ENCODE data around the gene CYB561D2. TPM values are rescaled to one million over a fixed set of nuclear protein-coding genes. Genes with fewer than 3 reads are reported as not detected.

The CYB561D2 gene
- total RNA-seq, 4 donors from 2014 or later, result 3.6 to 23.8 (median 11.3) TPM

- no peaks in the 10 kb centered on the region for H3K36me3 ChIP-seq
- peaks cover 0 to 32% of the 10 kb centered on the region in 2 donors for H3K4me1 ChIP-seq
- DNase-seq, result peak; percentile 88 to 90
- no peaks in the 10 kb centered on the region for H3K9me3 ChIP-seq
- intact Hi-C loops (cut with DNase I; ENCODE audit: low total_unique reads), result no loop called here
- peak; percentile 28 to 58 (median 48) for TF ChIP-seq CTCF (IDR thresholded peaks at IDR 0.05)
- peak; percentile 23 to 72 for TF ChIP-seq POLR2A (IDR thresholded peaks at IDR 0.05)
- peak overlapping the region; percentile 71 to 83 for H3K4me3 ChIP-seq
- no peaks in the 10 kb centered on the region for H3K27me3 ChIP-seq
- peak overlapping the region; percentile 95 to 96 for H3K27ac ChIP-seq
Measured at GRCh38 chr3:50321336-50322114, 29.1 kb upstream of the CYB561D2 start.

- no peaks in the 10 kb centered on the region for H3K27me3 ChIP-seq
- peak overlapping the region; percentile 95 to 96 for H3K27ac ChIP-seq
- intact Hi-C loops (cut with DNase I; ENCODE audit: low total_unique reads), result no loop called here
- no peak for DNase-seq
- peak in 1 of 2 donors; percentile 29 for TF ChIP-seq POLR2A (IDR thresholded peaks at IDR 0.05)
- no peak for TF ChIP-seq CTCF (IDR thresholded peaks at IDR 0.05)
- H3K4me3 ChIP-seq, result peak overlapping the region; percentile 71 to 83
- no peaks in the 10 kb centered on the region for H3K36me3 ChIP-seq
- no peaks in the 10 kb centered on the region for H3K9me3 ChIP-seq
- peaks cover 0 to 33% of the 10 kb centered on the region in 2 donors for H3K4me1 ChIP-seq
Measured at GRCh38 chr3:50322115-50322385, 28.6 kb upstream of the CYB561D2 start.

GRCh38 chr3:50322386-50323091 lies 28.1 kb upstream of the CYB561D2 start, which contains the start of gene HYAL2:
Gene HYAL2 (minus strand): TSS chr3:50322745. CDS start chr3:50320489, 2,256 bp downstream.
- TF ChIP-seq POLR2A (IDR thresholded peaks at IDR 0.05) (peak in 1 of 2 donors; percentile 6), CTCF (IDR thresholded peaks at IDR 0.05) (no peak)
- H3K36me3 ChIP-seq, result no peaks in the 10 kb centered on the region
- intact Hi-C loops (cut with DNase I; ENCODE audit: low total_unique reads), result no loop called here
- peak; percentile 66 to 84 for DNase-seq
- H3K4me1 ChIP-seq, result peaks cover 0 to 33% of the 10 kb centered on the region in 2 donors
- peak within 1 kb of the TSS; percentile 71 to 83 for H3K4me3 ChIP-seq
- H3K9me3 ChIP-seq, result no peaks in the 10 kb centered on the region
- no peaks in the 10 kb centered on the region for H3K27me3 ChIP-seq
- H3K27ac ChIP-seq, result peak within 1 kb of the TSS; percentile 95 to 96

- Histone ChIP-seq H3K9me3 (no peaks in the 10 kb centered on the region), H3K4me3 (no peak overlapping the region), H3K4me1 (peaks cover 0 to 29% of the 10 kb centered on the region in 2 donors), H3K27me3 (no peaks in the 10 kb centered on the region), H3K36me3 (no peaks in the 10 kb centered on the region), H3K27ac (peak overlapping the region; percentile 95 to 96)
- no peak for TF ChIP-seq POLR2A (IDR thresholded peaks at IDR 0.05)
- no peak for TF ChIP-seq CTCF (IDR thresholded peaks at IDR 0.05)
- intact Hi-C loops (cut with DNase I; ENCODE audit: low total_unique reads), result no loop called here
- DNase-seq, result peak in 1 of 2 donors; percentile 61
Measured at GRCh38 chr3:50323092-50323600, 27.5 kb upstream of the CYB561D2 start.
